Esophagus mucosa (tissue), 1 donor: ENCODE data around the gene MTHFSD. TPM values are rescaled to one million over a fixed set of nuclear protein-coding genes. Genes with fewer than 3 reads are reported as not detected.

Source experiments
- ATAC-seq: fragments of 200-7000 bp; cut with Tn5 transposase; one replicate; pipeline ENCODE4 v1.9.1; 2020
- total RNA-seq: library from RNA; stranded (reverse); gene quantifications from one replicate; pipeline ENCODE4 v1.2.4, GENCODE V29; 2023
- donor health status: DM: yes; HTN: yes; CAD: no.

MTHFSD gene
- total RNA-seq, 1 donor from 2014 or later: 11.2 TPM

- ATAC-seq: no peak
Measured at GRCh38 chr16:86500708-86501510, 54.1 kb downstream of the MTHFSD start.

- no peak for ATAC-seq
Measured at GRCh38 chr16:86499889-86500707, 54.9 kb downstream of the MTHFSD start.

- no peak for ATAC-seq
Measured at GRCh38 chr16:86499440-86499786, 55.6 kb downstream of the MTHFSD start.

- ATAC-seq: no peak
Measured at GRCh38 chr16:86498671-86499439, 56.2 kb downstream of the MTHFSD start.

- ATAC-seq: no peak
Measured at GRCh38 chr16:86498155-86498670, 56.8 kb downstream of the MTHFSD start.

GRCh38 chr16:86497551-86498021, 57.4 kb downstream of the MTHFSD start:
- no peak for ATAC-seq

- no peak for ATAC-seq
Measured at GRCh38 chr16:86496929-86497461, 58.0 kb downstream of the MTHFSD start.

GRCh38 chr16:86496262-86496928, 58.6 kb downstream of the MTHFSD start:
- no peak for ATAC-seq

GRCh38 chr16:86495756-86496261, 59.2 kb downstream of the MTHFSD start:
- no peak for ATAC-seq

GRCh38 chr16:86495357-86495701, 59.7 kb downstream of the MTHFSD start:
- ATAC-seq: no peak

GRCh38 chr16:86494565-86495356, 60.3 kb downstream of the MTHFSD start:
- no peak for ATAC-seq

- ATAC-seq: no peak
Measured at GRCh38 chr16:86494039-86494564, 60.9 kb downstream of the MTHFSD start.

- no peak for ATAC-seq
Measured at GRCh38 chr16:86492961-86493629, 61.9 kb downstream of the MTHFSD start.

- no peak for ATAC-seq
Measured at GRCh38 chr16:86492267-86492960, 62.6 kb downstream of the MTHFSD start.

- no peak for ATAC-seq
Measured at GRCh38 chr16:86491640-86492023, 63.4 kb downstream of the MTHFSD start.

GRCh38 chr16:86490859-86491639, 64.0 kb downstream of the MTHFSD start:
- ATAC-seq: no peak

GRCh38 chr16:86485746-86486145, 69.3 kb downstream of the MTHFSD start:
- ATAC-seq: no peak

GRCh38 chr16:86484240-86484639, 70.8 kb downstream of the MTHFSD start:
- no peak for ATAC-seq

GRCh38 chr16:86481607-86482006, 73.4 kb downstream of the MTHFSD start:
- no peak for ATAC-seq
